Activated CD8-positive, alpha-beta memory T cell treated with anti-CD3 and anti-CD28 coated beads for 48 hours (primary cell): ENCODE data around the gene PLEKHA8.

Experiments used
- DNase-seq, 3 experiments: peaks; one replicate each; pipeline ENCODE4 v3.0.0-alpha.2; 2020; ENCODE audit warnings: low read depth in 2 of 3, low spot score in 2 of 3

The PLEKHA8 gene

GRCh38 chr7:30166155-30166840 lies 138.1 kb downstream of the PLEKHA8 start:
- no peak for DNase-seq

GRCh38 chr7:30166841-30167235 lies 138.6 kb downstream of the PLEKHA8 start:
- no peak for DNase-seq

- no peak for DNase-seq
Measured at GRCh38 chr7:30167901-30168300, 139.7 kb downstream of the PLEKHA8 start.

GRCh38 chr7:30168835-30169573 lies 140.8 kb downstream of the PLEKHA8 start:
- DNase-seq, result no peak

GRCh38 chr7:30169579-30169978 lies 141.4 kb downstream of the PLEKHA8 start:
- no peak for DNase-seq

- DNase-seq, result no peak
Measured at GRCh38 chr7:30170476-30171205, 142.4 kb downstream of the PLEKHA8 start.

- DNase-seq, result no peak
Measured at GRCh38 chr7:30171766-30172447, 143.7 kb downstream of the PLEKHA8 start.

GRCh38 chr7:30172451-30172850 lies 144.2 kb downstream of the PLEKHA8 start:
- DNase-seq, result no peak

- no peak for DNase-seq
Measured at GRCh38 chr7:30173058-30173897, 145.1 kb downstream of the PLEKHA8 start.

GRCh38 chr7:30175180-30175579 lies 147.0 kb downstream of the PLEKHA8 start:
- DNase-seq, result no peak

GRCh38 chr7:30175636-30176147 lies 147.5 kb downstream of the PLEKHA8 start:
- no peak for DNase-seq

- DNase-seq, result no peak
Measured at GRCh38 chr7:30176463-30177109, 148.4 kb downstream of the PLEKHA8 start.

GRCh38 chr7:30177186-30177585 lies 149.0 kb downstream of the PLEKHA8 start:
- no peak for DNase-seq

- DNase-seq, result no peak
Measured at GRCh38 chr7:30177965-30178364, 149.8 kb downstream of the PLEKHA8 start.

GRCh38 chr7:30178748-30179436 lies 150.7 kb downstream of the PLEKHA8 start:
- DNase-seq, result no peak
